Left ventricle myocardium superior (tissue), 1 donor: Measurements from ENCODE around the gene AGAP1. TPM values are rescaled to one million over a fixed set of nuclear protein-coding genes. Genes with fewer than 3 reads are reported as not detected.

Experiments
- ATAC-seq: fragments of 200-7000 bp; cut with Tn5 transposase; one replicate; pipeline ENCODE4 v1.9.1; 2020; ENCODE audit warnings: mild to moderate bottlenecking, moderate library complexity
- DNase-seq: peaks from one replicate; pipeline ENCODE4 v3.0.0-alpha.2; 2020
- intact Hi-C: fragments of 100-400 bp; cut with micrococcal nuclease; formaldehyde crosslinking; loops from one replicate; pipeline ENCODE4 v1.11.0; 2022
- total RNA-seq: library from RNA; stranded (reverse); fragmentation: NEBNext Ultra II Directional; extraction: Animal tissue kit (Norgen Biotek cat#: 25700); gene quantifications from one replicate; pipeline ENCODE4 v1.2.1, GENCODE V29; 2021
- donor health status: DM: no; HTN: yes; CAD: no; lungs with severe emphysema.

Gene AGAP1
- total RNA-seq, 1 donor from 2014 or later = 22.3 TPM

- ATAC-seq = no peak
- intact Hi-C loops = no loop called here
- no peak for DNase-seq
These were observed 280.5 kb downstream of the AGAP1 start for GRCh38 chr2:235774153-235774870.

DNA sequence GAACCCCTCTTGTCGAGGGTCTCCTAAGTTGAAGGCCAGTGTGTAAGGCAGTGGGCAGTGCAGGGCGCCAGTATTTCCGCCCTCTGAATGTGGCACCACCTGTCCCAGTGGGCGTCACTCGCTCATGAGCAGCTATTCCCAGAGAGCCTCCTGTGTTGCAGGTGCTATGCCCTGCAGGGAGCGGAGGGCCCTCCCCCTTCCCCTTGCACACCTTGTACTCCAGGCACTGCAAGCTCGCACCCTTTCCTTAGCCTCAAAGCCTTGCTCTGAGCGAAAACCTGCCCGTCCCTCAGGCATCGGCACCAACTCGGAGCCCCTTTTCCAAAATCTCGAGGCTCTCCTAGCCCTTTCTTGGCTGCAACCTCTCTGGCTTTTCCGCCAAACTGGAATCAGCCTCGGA lies 282.7 kb downstream of the AGAP1 start:
- ATAC-seq = no peak
- intact Hi-C loops = loop anchor here (5.0 kb wide), 1 partner anchor 396 kb away; no protein-coding TSS in a partner anchor
- DNase-seq = no peak

DNA sequence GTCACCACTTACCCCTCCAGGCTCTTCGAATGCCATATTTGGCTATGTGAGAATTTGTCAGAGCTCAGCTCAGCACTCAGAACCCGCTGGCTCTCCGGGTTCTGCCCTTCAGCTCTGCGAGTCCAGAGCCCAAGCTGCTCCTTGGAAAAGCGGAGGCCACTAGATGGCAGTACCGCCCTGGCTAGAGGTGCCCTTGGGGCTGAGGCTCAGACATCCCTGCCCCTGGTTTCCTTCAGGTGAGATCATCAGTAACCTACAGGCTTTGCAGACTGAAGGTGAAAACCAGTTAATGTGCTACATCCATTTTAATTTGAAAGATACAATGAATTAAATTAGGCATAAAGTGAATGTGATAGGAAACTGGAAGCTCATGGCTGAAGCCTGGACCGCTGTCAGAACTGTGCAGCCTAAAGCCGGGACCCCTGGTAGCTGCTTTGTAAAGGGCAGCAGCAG lies 285.6 kb downstream of the AGAP1 start:
- intact Hi-C loops = loop anchor here (5.0 kb wide), 1 partner anchor 393 kb away; no protein-coding TSS in a partner anchor
- DNase-seq (peak; percentile 80), ATAC-seq (peak; percentile 91)

GRCh38 chr2:235780401-235780800 lies 286.6 kb downstream of the AGAP1 start:
- intact Hi-C loops = no loop called here
- ATAC-seq (no peak), DNase-seq (no peak)

DNA sequence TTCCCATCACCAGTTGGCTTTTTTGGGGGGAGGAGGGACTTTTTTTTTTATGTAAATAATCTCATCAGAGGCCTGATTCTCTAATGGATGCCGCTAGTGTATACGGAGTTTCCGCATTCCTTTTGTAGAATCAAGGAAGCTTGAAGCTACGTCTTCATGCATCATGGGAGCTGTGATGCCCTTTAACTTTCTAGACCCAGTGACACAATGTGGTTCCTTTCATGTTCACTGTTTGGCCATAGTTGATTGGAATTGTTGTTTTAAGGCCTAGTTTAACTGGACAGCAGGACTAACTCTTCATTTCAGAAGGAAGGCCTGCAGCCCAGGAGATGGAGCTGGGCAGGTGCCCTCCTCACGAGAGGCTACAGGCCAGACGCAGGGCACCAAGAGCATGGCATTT lies 287.9 kb downstream of the AGAP1 start:
- ATAC-seq (no peak), DNase-seq (no peak)
- intact Hi-C loops = no loop called here

DNA sequence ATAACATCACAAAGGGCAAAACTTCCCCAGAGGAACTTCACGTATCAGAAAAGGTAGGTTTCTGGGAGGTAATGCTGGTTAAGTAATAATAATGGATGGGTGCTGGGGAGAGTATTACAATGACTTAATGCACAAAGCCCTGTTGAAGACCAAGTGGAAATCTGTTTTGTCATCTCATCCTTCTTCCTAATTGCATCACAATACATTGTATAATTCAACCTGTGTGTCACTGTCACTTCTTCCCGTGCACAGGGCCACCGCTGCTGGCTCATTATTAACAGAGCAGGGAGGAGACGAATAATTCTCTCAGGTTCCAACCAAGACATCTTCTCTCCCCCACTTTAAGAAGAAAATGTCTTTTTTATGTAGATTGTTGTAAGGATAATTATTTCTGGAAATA lies 290.9 kb downstream of the AGAP1 start:
- DNase-seq (no peak), ATAC-seq (no peak)
- intact Hi-C loops = no loop called here

- intact Hi-C loops = no loop called here
- ATAC-seq (no peak), DNase-seq (no peak)
These were observed 295.7 kb downstream of the AGAP1 start for GRCh38 chr2:235789552-235789951.

GRCh38 chr2:235793163-235793752 lies 299.4 kb downstream of the AGAP1 start:
- intact Hi-C loops = no loop called here
- ATAC-seq = peak; percentile 97
- DNase-seq = peak; percentile 64

- ATAC-seq (no peak), DNase-seq (no peak)
- intact Hi-C loops = no loop called here
These were observed 305.4 kb downstream of the AGAP1 start for GRCh38 chr2:235799281-235799680.

GRCh38 chr2:235802542-235802941 lies 308.7 kb downstream of the AGAP1 start:
- no peak for ATAC-seq
- DNase-seq = no peak
- intact Hi-C loops = no loop called here

GRCh38 chr2:235803028-235803427 lies 309.2 kb downstream of the AGAP1 start:
- intact Hi-C loops = no loop called here
- ATAC-seq (no peak), DNase-seq (no peak)

DNA sequence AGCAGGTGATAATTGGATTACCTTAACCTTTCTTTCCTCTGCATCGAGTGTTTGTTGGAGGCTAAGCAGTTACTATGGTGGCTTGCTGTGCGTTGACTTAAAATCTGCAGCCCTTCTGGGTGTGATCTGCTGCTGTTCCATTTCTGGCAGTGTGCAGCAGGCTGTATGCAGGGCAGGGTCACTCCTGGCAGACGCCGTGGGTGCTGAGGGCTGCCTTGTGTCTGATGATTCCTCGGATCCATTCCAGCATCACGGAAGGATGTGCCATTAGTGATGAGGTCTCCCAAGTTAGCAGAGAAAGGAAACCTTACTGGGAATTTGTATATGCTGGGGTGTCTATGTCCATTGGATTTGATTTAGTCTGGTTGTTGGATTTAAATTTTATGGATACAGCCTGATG lies 310.8 kb downstream of the AGAP1 start:
- no peak for DNase-seq
- intact Hi-C loops = no loop called here
- ATAC-seq = no peak

- intact Hi-C loops = no loop called here
- ATAC-seq (no peak), DNase-seq (no peak)
These were observed 313.3 kb downstream of the AGAP1 start for GRCh38 chr2:235806986-235807750.

DNA sequence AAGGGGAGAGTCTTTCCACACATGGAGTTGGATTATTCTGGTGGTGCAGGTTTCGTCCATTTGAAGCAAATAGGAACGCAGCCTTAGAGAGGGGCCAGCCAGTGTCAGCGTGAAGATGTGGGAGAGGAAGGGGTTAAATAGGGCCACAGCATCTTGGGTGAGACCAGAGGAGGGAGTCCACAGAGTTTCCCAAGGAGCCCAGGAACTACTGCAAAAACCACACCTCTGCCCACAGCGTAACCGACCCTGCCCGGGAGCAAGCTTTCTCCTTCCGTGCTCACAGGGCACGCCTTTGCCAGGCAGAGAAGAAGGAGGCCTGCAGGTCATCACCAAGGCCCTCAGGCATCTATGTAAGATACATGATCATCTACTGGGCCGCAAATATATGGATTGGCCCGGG lies 314.5 kb downstream of the AGAP1 start:
- intact Hi-C loops = no loop called here
- no peak for ATAC-seq

DNA sequence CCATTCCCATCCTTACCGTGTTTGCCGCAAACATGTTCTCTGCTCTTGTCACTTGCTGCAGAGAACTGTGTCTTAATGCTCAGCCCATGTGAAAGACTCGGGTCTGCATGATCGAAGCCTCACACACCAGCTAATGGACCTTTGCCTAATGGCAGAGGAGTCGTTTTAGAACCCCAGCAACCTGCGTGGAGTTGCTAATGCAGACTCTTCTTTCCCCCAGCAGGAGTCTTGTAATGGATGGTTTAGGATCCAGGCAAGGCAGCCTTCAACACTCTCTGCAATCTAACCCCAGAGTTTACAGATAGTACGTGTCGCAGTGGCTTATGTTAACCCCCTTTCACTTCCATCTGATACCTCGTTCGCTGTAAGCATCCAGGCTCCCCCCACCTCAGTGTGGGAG lies 316.4 kb downstream of the AGAP1 start:
- intact Hi-C loops = no loop called here
- no peak for ATAC-seq
- no peak for DNase-seq

More for the DNA sequence above, 314.5 kb downstream of the AGAP1 start:
- DNase-seq = no peak

GRCh38 chr2:235810846-235811245 lies 317.0 kb downstream of the AGAP1 start:
- intact Hi-C loops = no loop called here
- ATAC-seq = no peak
- DNase-seq = no peak

DNA sequence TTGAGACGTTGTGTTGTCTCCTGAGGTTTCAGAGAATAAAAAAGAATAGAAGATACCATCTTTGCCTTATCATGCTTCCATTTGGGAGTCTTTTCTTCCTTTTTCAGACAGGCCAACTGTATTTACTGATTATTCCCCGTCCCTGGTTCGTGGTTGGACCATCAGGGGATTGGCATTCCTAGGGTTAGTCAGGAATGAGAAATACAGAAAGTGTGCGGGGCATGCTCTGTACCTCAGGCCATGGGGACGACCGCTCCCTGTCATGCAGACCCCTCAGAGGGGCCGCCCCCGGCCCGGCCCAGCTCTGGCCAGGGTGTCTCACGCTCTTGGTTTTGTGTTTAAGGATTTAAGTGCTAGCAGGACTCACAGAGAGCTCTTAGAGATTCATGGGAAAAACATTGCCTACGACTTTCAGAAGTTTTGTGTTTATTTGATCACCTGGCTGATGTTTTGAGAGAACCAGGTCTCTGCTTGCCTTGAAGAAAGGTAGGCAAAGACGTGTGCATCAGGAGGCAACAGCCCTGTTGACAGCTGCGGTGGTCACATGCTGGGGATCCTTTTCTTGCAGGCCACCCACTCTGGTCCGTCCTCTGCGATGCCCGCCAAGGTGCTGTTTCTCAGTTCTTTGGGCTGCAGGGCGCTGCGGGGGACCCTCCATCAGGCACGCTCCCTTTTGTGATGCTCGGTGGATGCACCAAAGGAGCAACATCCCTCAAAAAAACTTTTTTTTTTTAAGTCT lies 317.8 kb downstream of the AGAP1 start:
- intact Hi-C loops = no loop called here
- no peak for DNase-seq
- no peak for ATAC-seq

DNA sequence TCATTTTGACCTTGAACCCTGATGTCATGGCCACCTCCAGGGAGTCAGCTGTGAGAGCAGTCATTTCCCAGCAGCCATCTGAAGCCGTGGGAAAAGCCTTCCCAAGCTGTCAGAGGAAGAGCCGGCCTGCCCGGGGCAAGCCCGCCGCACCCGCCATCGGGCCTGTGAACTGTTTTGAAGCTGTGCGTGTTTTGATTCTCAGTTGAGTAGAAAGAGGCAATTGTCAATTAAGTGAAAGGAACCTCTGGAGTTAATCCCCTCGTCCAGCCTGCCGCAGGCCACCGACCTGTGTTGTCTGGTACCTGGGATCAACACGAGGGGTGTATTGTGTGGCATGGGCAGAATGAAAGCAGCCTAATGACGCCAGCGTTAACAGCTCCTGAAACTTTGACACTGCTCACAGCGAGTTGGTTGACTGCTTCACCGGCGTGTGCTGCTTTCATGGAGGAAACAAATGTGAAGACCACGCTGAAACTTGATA lies 318.4 kb downstream of the AGAP1 start:
- DNase-seq (no peak), ATAC-seq (no peak)
- intact Hi-C loops = no loop called here

DNA sequence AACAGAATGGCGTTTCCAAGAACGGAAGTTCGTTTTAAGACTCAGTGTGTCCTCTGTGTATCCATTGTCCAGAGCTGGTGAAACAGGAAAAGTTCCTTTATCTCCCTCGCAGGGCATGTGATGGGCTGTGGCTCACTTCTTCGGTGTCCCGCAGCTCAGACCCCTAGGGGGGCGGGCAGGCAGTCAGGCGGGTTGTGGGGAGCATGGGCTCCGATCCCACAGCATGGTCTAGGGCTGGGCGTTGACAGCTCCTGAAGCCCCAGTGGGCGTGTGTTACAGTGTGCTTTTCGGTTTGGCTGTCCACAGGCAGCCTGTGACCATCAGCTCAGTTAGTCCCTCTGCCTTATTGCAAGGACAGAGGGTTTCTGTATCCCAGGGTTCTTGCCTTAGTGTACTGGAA lies 319.6 kb downstream of the AGAP1 start:
- intact Hi-C loops = no loop called here
- ATAC-seq (no peak), DNase-seq (no peak)
